ENCODE results near the gene CHD5. TPM values are rescaled to one million over a fixed set of nuclear protein-coding genes. Genes with fewer than 3 reads are reported as not detected.

The CHD5 gene
- polyA plus RNA-seq, 3 donors: 0.09 to 0.16 (median 0.11) TPM

DNA sequence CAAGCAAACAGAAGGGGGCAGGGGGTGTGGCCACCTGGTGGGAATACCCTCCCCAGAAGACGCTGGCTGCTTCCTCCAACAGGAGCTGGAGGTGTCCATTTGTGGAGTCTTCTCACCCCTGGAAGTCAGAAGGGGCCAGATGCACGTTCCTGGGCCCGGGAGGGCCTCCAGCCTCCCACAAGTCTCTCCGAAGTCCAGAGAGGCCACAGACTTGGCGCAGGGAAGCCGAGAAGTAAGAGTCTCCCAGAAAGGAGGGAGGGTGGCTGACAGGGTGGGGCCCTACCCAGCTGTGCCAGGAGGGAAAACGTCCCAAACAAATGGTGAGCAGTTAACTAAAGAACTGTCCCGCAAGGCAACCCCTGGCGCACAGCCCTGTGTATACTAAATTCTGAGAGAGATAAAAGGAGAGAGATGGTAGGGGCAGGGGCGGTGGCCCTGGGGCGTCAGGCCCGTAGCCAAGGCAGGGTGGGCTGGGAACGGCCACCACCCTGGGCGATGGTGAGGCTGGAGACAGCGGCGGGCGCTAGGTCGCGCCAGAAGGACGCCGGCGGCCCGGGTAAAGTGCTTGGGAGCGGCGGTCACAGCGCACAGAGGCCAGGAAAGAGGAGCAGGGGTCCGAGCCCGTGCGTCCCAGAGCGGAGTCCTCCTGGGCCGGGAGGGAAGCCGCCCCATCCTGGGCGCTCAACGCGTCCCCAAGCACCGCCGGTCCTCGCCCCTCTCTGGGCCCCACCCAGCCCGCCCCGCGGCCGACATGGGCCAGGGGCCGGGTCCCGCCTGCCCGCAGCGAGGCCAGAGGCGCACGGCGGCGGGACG, 1.2 kb downstream of the CHD5 start:
- no peak overlapping the region for H3K27ac ChIP-seq (ENCODE audit: low read depth, low read length)

DNA sequence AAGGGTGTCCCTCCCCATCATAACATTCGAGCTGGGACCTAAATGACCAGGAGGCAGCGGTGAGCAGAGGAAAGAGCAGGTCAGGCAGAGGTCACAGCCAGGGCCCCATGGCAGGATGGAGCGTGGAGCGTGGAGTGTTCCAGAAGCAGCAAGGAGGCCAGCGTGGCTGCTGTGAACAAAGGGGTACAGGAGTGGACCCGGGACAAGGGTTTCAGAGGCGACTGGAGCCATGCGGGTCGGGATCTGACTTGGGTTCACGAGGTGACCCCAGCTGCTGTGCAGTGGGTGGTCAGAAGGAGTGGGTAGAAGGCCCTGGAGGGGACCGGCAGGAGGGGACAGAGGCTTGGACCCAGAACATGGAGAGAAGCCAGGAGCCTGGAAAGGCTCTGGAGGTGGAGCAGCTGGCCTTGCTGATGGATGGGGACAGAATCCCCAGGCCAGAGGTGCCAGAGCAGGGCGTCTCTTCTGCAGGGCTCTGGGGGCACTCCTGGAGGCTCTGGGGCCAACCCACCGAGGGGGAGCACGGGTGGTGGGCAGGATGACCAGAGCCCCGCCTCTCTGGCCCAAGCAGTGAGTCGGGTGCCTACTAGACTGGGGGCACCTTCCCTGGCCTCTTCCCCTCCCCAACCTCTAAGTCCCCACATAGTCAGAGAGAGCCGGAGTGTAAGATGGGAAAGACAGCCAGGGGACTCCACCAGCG, 2.3 kb downstream of the CHD5 start:
- WGBS, 3 donors: 63 to 78% (median 77%) methylated on average over 18 of the region's 18 CpGs
- no peak overlapping the region for H3K27ac ChIP-seq (ENCODE audit: low read depth, low read length)

More for the DNA sequence above, 1.2 kb downstream of the CHD5 start:
- WGBS, 3 donors: 3 to 8% (median 5%) methylated on average over 34 to 51 of the region's 51 CpGs

DNA sequence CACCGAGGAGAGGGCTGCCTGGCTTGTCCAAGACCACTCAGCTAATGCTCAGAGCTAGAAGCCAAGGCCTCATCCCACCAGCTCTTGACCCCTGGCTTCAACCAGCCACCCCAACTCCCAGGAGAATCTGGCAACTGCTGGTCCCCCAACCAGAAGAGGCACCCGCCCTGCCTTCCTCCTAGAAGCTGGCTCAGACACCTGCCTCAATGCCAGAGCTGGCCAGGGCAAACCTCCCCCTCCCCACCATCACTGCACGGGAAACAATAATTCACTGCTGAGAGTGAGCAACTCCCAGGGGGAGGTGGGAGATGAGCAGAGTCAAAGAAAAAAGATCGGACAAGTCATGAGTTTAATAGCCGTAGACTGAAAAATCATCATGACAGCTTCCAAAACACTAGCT, 3.3 kb downstream of the CHD5 start:
- 64 to 68% (median 67%) methylated on average over 5 of the region's 5 CpGs for WGBS, 3 donors

DNA sequence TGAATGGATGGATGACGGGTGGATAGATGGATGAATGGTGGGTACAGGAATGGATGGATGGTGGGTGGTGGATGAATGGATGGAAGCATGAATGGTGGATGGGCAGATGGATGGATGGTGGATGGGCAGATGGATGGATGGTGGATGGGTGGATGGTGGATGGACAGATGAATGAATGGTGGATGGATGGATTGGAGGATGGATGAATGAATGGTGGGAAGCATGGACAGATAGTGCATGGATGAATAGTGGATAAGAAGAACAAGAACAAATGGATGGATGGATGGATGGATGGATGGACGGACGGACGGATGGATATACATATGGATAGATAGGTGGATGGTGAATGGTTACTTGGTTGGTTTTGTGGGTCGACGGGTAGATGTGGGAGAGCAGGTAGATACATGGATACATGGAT, 4.7 kb downstream of the CHD5 start:
- 84 to 97% (median 93%) methylated on average over 6 of the region's 6 CpGs for WGBS, 3 donors

More for the DNA sequence above, 3.3 kb downstream of the CHD5 start:
- H3K27ac ChIP-seq (ENCODE audit: low read depth, low read length): no peak overlapping the region

DNA sequence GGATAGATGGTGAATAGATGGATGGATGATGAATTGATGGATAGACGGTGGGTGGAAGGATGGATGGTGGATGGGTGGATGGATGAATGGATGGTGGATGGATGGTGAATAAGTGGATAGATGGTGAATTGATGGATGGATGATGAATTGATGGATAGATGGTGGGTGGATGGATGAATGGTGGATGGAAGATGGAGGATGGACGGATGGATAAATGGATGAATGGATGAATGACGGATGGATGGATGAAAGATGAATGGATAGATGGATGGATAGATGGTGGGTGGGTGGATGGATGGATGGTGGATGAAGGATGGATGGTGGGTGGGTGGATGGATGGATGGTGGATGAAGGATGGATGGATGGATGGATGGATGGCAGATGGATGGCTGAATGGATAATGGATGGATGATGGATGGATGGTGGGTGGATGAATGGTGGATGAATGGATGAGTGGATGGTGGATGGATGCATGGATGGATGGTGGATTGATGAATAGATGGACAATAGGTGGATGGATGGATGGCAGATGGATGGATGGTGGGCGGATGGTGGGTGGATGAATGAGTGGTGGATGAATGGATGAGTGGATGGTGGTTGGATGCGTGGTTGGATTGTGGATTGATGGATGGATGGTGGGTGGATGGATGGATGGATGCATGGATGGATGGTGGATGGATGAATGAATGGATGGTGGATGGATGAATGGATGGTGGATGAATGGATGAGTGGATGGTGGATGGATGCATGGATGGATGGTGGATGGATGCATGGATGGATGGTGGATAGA, 5.3 kb downstream of the CHD5 start:
- no peak overlapping the region for H3K27ac ChIP-seq (ENCODE audit: low read depth, low read length)

More for the DNA sequence above, 4.7 kb downstream of the CHD5 start:
- no peak overlapping the region for H3K27ac ChIP-seq (ENCODE audit: low read depth, low read length)

DNA sequence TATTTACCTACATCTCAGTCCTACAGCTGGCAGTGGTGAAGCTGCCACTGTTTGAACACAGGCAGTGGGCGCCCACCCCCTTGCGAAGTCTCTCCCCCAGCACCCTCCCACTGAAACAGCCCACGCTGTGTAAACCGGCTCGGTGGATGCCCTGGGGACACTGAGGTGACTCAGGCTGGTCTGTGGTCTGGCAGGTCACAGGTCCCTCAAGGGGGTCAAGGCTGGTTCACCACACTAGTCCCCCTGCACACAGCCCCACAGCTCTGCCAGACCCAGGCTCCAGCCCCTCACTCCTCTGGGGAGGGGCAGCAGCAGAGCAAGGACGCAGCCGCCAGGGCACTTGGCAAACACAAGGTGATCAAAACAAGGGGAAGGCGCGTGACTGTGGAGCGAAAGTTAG, 7.6 kb downstream of the CHD5 start:
- no peak overlapping the region for H3K27ac ChIP-seq (ENCODE audit: low read depth, low read length)
- 76 to 79% (median 76%) methylated on average over 10 of the region's 10 CpGs for WGBS, 3 donors

More for the DNA sequence above, 5.3 kb downstream of the CHD5 start:
- 82 to 97% (median 95%) methylated on average over 5 of the region's 5 CpGs for WGBS, 3 donors

DNA sequence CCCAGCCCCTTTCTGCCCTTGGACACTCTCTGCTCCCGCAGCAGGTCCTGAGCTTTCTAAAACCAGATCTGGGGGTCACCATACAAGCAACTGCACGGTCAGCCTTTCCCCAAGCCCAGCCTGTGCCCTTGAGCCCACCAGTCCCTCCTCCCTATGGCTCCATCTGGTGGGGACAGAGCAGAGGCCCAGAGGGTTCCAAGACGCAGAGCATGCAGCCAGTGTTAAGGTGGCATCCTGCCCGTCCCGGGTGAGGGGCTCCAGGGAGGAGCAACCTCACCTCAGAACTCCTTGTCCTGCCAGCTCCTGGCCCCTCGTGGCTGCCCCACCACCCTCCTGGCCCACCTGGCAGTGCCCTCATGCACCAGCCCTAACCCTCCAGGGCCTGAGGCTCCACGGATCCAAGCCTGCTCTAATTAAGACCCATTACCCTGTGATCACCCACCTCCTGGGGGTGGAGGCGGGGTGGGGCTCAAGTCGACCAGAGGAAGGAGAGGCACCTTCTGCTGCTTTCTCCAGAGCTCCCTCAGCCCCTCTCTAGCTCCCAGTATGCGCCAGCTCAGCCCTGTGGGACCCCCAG, 8.5 kb downstream of the CHD5 start:
- 34 to 45% (median 38%) methylated on average over 10 of the region's 10 CpGs for WGBS, 3 donors
- no peak overlapping the region for H3K27ac ChIP-seq (ENCODE audit: low read depth, low read length)

DNA sequence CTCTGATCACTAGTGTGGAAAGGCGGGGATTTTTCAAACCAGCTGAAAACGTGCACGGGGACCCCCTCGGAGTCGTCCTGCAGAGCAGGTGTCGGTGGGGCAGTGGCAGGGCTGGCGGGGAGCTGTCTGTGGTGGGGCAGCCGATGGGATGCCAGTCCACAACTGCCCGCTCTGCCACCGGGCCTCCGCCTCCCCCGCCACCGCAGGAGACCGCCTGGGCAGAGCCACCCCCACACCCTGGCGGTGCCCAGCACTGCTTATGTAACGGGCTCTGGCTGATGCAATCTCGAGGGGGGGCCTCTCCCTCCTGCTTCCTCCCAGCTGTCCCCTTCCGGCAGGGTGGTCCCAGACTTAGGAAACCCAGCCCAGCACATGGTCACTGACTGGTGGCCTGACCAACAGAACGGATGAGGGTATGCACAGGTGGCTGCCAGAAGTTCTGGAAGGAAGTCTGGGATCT, 9.3 kb downstream of the CHD5 start:
- 36 to 68% (median 46%) methylated on average over 18 to 19 of the region's 19 CpGs for WGBS, 3 donors
- no peak overlapping the region for H3K27ac ChIP-seq (ENCODE audit: low read depth, low read length)

DNA sequence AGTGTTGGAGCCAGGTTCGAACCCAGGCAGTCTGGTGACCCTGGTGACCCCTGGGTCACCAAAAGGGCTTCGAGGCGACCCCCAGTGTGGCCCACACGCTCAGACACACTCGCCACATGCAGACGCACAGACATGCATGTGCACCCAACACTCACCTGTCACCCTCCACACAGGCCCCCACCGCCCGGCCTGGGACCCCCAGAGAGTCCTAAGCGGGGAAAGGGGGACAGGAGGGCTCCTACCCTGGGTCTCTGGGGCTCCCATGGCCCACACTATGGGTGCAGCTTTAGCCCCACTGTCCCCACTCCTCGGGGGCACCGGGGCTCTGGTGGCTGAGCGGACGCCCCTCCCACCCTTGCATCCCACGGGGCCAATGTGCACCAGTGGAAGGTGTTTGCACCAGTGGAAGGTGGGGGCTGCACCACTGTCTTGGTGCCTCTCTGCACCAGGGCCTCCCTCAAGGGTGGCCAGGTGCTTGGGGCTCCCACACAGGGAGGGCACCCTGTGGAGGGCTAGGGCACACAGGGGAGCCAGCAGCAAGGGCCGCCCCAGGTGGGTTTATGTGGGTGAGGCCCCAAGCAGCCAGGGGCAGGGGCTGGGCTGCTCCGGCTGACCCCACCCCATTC, 9.9 kb downstream of the CHD5 start:
- no peak overlapping the region for H3K27ac ChIP-seq (ENCODE audit: low read depth, low read length)
- WGBS, 3 donors: 75 to 83% (median 79%) methylated on average over 15 to 16 of the region's 16 CpGs

DNA sequence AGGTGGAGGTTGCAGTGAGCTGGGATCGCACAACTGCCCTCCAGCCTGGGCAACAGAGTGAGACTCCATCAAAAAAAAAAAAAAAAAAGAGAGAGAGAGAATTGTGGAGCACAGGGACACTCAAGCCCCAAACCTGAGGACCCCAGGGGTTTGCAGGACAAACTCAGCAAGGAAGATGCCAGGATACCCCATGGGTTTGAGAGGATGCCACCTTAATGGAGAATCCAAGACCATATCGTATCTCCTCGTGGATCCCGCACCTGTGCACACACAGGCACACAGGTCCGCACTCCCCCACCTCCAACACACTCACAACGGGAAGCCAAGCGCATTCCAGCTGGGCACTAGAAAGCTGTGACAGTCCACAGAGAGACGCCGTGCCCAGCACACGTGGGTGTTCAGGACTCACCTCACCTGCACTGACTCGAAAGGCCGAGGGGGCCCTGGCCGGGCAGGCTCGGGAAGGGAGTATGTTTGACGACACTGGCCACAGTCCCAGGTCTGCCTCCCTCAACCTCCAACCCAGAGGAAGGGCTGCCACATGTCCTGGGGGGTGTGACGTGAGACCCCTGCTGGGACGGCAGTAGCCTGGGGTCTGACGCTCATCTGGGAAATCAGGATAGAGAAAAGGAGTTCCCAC, 11.1 kb downstream of the CHD5 start:
- WGBS, 3 donors: 60 to 82% (median 78%) methylated on average over 18 of the region's 18 CpGs
- H3K27ac ChIP-seq (ENCODE audit: low read depth, low read length): no peak overlapping the region

DNA sequence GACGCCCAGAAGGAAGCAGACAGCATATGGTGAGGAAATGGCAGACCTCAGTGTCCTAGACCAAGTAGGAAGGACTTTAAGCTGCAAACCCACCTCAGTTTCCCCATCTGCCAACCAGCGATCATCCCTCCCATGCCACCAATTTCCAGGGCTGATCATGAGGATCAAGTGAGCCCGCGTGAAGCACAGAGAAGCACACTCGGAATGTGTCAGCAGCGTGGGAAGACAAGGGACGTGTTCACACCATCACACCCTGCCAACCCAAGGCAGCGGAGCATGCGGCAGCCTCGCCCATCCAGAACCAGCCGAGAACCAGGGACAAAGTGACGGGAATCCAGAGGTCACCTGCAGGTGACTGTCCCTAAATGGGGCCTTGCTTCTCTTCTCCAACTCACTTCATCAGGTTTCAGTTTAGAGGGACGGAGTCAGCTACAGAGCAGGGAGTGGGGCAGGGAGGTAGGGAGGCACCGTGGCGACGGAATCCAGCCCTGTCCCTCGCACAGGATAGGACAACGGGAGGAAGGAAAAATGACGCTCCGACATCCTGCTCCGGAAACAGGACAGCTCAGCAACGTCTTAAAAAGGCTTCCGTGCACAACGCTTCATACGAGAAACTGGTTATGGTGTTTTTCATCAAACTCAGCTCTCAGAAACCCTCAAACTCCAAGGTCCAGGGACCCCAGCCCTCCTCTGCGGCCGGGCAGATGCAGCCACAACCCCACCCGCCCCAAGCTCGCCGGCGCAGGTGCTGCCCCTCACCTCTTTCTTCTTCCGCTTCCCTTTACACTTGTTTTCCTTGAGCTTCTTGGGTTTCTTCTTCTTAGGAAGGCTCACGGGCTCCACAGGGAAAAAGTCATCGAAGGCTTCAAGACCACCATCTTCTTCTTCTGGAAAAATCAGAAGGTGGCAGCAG, 12.5 kb downstream of the CHD5 start:
- H3K27ac ChIP-seq (ENCODE audit: low read depth, low read length): no peak overlapping the region
- WGBS, 3 donors: 65 to 72% (median 72%) methylated on average over 34 of the region's 34 CpGs

DNA sequence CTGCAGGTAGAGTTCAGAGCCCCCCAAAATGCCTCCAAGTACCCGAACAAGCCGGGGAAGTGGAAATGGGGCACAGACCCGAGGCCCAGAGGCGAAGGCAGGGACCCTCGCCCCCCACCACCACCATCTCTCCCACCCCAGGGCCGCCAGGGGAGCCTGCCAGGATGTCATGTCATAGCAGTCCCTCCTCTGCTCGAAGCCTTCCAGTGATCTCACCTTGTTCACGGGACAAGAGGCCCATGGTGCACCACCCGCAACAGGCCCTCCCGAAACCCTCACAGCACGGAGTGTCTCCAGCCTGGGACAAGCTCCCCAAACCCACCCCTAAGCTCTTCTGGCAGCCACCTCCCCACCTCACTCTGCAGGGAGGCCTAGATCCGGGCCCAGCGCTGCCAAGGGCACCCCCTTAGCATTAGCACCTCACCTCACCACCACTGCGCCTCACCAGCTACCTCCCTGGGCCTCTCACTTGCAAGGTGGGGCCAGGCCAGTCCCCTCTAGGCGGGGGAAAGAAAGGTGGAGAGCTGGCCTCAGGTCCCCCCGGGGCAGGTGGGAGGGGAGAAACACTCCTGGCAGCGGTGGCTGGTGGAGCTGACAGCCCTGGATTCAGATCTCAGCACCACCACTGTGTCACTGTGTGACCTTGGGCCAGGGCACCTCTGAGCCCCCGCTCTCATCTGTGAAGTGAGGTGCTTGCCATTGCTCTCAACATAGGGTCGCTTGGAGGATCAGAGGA, 13.3 kb downstream of the CHD5 start:
- 74 to 85% (median 82%) methylated on average over 19 of the region's 19 CpGs for WGBS, 3 donors
- no peak overlapping the region for H3K27ac ChIP-seq (ENCODE audit: low read depth, low read length)

DNA sequence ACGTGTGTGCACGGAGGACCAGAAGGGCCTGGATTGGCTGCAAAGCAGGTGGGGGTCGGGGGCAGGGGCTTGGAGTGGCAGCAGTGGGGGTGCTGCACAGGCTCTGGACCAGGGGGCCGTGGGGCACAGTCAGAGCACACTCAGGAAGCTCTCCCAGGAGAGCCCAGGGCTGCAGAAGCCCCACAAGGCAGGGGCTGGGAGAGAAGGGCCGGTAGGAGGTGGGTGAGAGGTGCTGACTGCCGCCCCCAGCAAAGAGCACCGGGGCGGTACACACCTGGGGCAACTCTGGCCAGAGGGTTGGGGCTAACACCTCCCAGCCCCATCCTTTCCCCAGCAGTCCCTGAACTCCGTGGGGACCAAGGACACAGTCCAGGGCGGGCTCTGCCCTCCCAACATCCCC, 13.9 kb downstream of the CHD5 start:
- 35 to 75% (median 66%) methylated on average over 5 to 10 of the region's 10 CpGs for WGBS, 3 donors
- H3K27ac ChIP-seq (ENCODE audit: low read depth, low read length): no peak overlapping the region

DNA sequence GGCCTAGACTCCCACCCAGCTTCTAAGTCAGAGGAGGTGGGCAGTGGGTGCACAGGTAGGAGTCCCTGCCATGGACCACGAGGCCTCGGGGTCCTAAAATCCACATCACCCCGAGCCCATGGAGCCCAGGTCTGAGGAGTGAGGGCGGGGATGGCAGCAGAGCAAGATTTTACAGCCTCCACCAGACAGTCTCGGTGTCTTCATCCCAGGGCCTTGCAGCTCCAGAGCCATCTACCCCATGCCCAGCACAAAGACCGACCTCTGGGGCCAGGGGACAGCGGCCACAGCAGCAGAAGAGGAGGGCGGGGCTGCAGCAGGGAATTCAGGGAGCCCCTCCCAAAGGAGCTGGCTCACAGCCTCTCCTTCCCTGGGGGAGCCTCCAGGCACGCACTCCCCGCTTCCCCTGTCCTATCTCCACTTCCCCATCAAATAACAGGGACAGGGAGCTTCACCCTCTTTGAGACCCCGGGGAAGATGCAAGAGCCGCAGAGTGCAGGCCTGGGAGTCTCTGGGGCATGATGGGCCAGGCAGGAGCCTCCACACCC, 14.6 kb downstream of the CHD5 start:
- WGBS, 3 donors: 60 to 77% (median 73%) methylated on average over 10 to 12 of the region's 12 CpGs
- no peak overlapping the region for H3K27ac ChIP-seq (ENCODE audit: low read depth, low read length)

DNA sequence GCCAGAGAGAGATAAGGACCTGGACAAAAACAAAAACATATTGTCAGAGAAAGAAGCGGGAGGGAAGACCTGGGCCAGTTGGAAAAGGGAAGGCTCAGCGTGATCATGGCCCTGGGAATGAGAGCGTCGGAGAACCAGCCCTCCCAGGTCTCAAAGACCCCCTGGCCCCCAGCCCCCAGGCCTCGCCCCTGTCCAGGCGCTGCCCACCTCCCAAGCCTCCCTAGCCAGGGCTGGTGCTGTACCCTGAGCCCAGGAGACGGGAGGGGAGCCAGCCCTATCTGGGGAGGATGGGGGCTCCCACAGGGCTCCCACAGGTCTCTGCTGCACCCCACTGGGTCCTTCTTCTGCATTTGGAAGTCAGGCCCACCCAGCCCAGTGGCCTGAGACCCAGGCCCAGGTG, 15.1 kb downstream of the CHD5 start:
- WGBS, 3 donors: 63 to 80% (median 73%) methylated on average over 7 of the region's 7 CpGs
- H3K27ac ChIP-seq (ENCODE audit: low read depth, low read length): no peak overlapping the region
